Placental pericyte (primary cell): Measurements from ENCODE around the gene UBE2R2. TPM values are rescaled to one million over a fixed set of nuclear protein-coding genes. Genes with fewer than 3 reads are reported as not detected.

ENCODE experiments used
- small RNA-seq: library from RNA; depleted of rRNA; stranded (forward); fragments of <200 nt; gene quantifications from one replicate; pipeline ENCODE3, GENCODE V24; 2012; ENCODE audit warnings: low replicate concordance
- total RNA-seq: library from RNA; depleted of rRNA; stranded (reverse); fragments of >200 nt; gene quantifications from 2 replicates; pipeline ENCODE4 v1.2.3, GENCODE V29; 2012

The UBE2R2 gene
- 22.3 and 27.4 TPM in 2 replicates for total RNA-seq

DNA sequence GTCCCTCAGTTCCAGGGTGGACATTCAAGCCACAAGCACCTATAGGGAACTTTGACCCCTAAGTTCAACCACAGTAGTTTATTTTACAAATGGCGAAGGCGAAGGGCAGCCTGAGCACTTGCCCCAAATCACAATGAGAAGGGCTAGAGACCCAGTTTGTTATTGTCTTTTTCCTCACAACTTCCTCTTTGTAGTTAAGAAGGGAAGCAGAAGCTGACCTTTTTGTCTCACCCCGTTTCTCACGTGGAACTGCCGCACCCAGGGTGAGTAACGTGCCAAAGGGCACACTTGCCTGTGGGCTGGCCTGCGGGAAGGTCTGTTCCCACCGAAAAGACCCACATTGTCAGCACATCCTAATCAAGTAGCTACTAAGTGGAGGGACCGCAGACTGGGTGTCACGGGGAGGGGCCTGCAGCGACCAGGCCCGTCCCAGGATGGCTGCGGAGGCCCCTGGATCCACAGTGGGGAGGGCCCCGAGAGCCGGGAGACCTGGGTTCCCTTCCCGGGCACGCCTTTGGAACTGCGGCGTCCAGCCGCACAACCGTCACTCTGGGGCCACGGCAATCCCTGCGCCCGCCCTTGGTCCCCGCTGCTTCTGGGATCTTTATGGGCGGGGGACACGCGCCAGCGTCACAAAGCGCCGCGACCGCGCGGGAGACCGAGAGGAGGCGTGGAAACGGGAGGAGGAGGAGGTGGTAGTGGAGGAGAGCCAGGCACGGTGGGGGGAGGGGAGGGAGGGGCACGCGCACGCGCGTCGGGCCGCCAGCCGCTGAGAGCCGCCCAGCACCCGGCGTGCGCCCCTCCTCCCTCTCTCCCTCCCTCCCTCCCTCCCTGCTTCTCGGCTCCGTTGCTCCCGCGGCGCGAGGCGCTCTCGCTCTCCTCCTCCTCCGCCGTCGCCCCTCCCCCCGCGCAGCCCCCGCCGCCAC lies at the start of gene UBE2R2:
TSS of gene UBE2R2 (plus strand) at position 834 of the 926 bp plus-strand sequence. CDS start 598 bp downstream, outside the sequence.

GRCh38 chr9:33795281-33795680 lies 21.7 kb upstream of the UBE2R2 start, which contains the start of gene PRSS3:
Gene PRSS3, plus strand, starts transcription at chr9:33795561. Its CDS starts 13 bp downstream, at chr9:33795574.

Small RNA genes lying within 50 kb of the gene (small RNA-seq; reads per million reads assigned to genes)
- gene RF00019 (not detected), gene RNU4ATAC11P (not detected), gene SNORD121A (34.6 reads per million, percentile 97 among the genes with 10 or more reads in this experiment), gene SNORD121B (not detected)

Other genes starting within 250 kb of the UBE2R2 start
- 1.3 and 8.0 TPM in 2 replicates for gene PRSS3, start 21.6 kb upstream of the UBE2R2 start, total RNA-seq
- gene UBAP2, start 231.7 kb downstream of the UBE2R2 start, total RNA-seq = 16.2 and 30.9 TPM in 2 replicates